H1 (cell line): ENCODE results near the gene CAMTA1. TPM values are rescaled to one million over a fixed set of nuclear protein-coding genes. Genes with fewer than 3 reads are reported as not detected.

Experiments used
- CTCF ChIA-PET: fragments of 300-600 bp; sonication (Branson Sonifier 250); formaldehyde crosslinking; loops from one replicate; lab custom pipeline; 2021; ENCODE audit not compliant: partially characterized antibody; lab: Charles Lee
- POLR2A ChIA-PET: fragments of 300-600 bp; sonication (Branson Sonifier 250); formaldehyde crosslinking; loops from one replicate; lab custom pipeline; 2021; ENCODE audit warnings: inconsistent platforms; ENCODE audit not compliant: partially characterized antibody; lab: Charles Lee
- DNase-seq, 2 experiments: peaks; one replicate each; pipeline versions ENCODE4 v3.0.0 to v3.0.0-alpha.2; 2010 to 2022; ENCODE audit warnings: low spot score in 2 of 2, low read depth in 1 of 2, mixed read lengths in 1 of 2
- FAIRE-seq: peaks from 2 replicates; lab custom pipeline; 2011; peaks lifted over from hg19 to GRCh38; lab: Jason Lieb, UNC
- H2AFZ ChIP-seq: 2 replicates; pipeline ENCODE4 v1.8.1; 2012; ENCODE audit warnings: low read length, inconsistent platforms
- H2AK5ac ChIP-seq: 2 replicates; pipeline ENCODE4 v1.6.1; 2013; ENCODE audit warnings: low read depth, low read length
- H2BK120ac ChIP-seq: replicated peaks from 2 replicates; pipeline ENCODE3; 2013; ENCODE audit warnings: low read depth, low read length, inconsistent platforms
- H2BK12ac ChIP-seq: 2 replicates; pipeline ENCODE4 v1.6.1; 2013; ENCODE audit warnings: low read depth, low read length
- H2BK15ac ChIP-seq: 2 replicates; pipeline ENCODE4 v1.6.1; 2013; ENCODE audit warnings: low read length
- H2BK20ac ChIP-seq: 2 replicates; pipeline ENCODE4 v1.6.1; 2013; ENCODE audit warnings: low read length
- H2BK5ac ChIP-seq: 2 replicates; pipeline ENCODE4 v1.6.1; 2013; ENCODE audit warnings: low read depth, low read length
- H3K14ac ChIP-seq: 2 replicates; pipeline ENCODE4 v1.6.1; 2013; ENCODE audit warnings: inconsistent platforms; ENCODE audit not compliant: insufficient read length
- H3K18ac ChIP-seq: 2 replicates; pipeline ENCODE4 v1.6.1; 2013; ENCODE audit warnings: low read length; ENCODE audit errors: extremely low read depth
- H3K23ac ChIP-seq: 2 replicates; pipeline ENCODE4 v1.6.1; 2013; ENCODE audit warnings: inconsistent platforms; ENCODE audit not compliant: insufficient read length
- H3K23me2 ChIP-seq: 2 replicates; pipeline ENCODE4 v1.6.1; 2013; ENCODE audit warnings: low read depth, low read length
- H3K27ac ChIP-seq: 2 replicates; pipeline ENCODE4 v1.6.1; 2011; ENCODE audit warnings: low read depth, low read length, inconsistent platforms
- H3K27me3 ChIP-seq, 4 experiments: replicated peaks in 1 of 4; 1 replicate in 1 of 4; 2 replicates in 3 of 4; pipeline versions ENCODE4 v1.6.1 to v1.8.1; 2011 to 2013; ENCODE audit warnings: low read length in 3 of 4, mild to moderate bottlenecking in 3 of 4, inconsistent platforms in 2 of 4, mixed read lengths in 2 of 4, moderate library complexity in 1 of 4; ENCODE audit not compliant: control insufficient read depth in 3 of 4, insufficient read depth in 3 of 4; ENCODE audit errors: extremely low read depth in 1 of 4
- H3K36me3 ChIP-seq, 4 experiments: 2 replicates each; pipeline versions ENCODE4 v1.6.1 to v1.8.1; 2011 to 2013; ENCODE audit warnings: mild to moderate bottlenecking in 4 of 4, low read length in 3 of 4, moderate library complexity in 2 of 4, control low read depth in 1 of 4, inconsistent platforms in 1 of 4; ENCODE audit not compliant: insufficient read depth in 4 of 4, control insufficient read depth in 2 of 4
- H3K4ac ChIP-seq: replicated peaks from 2 replicates; pipeline ENCODE3; 2013; ENCODE audit warnings: low read length, low read depth, mixed read lengths, inconsistent platforms; ENCODE audit not compliant: insufficient read length
- H3K4me1 ChIP-seq, 4 experiments: replicated peaks in 1 of 4; 1 replicate in 1 of 4; 2 replicates in 3 of 4; pipeline versions ENCODE4 v1.6.1 to v1.8.1; 2011 to 2013; ENCODE audit warnings: low read length in 3 of 4, inconsistent platforms in 2 of 4, mixed read lengths in 1 of 4; ENCODE audit not compliant: insufficient read depth in 4 of 4, control insufficient read depth in 3 of 4
- H3K4me2 ChIP-seq, 2 experiments: 2 replicates each; pipeline versions ENCODE4 v1.6.1 to v1.8.1; 2011 to 2013; ENCODE audit warnings: low read depth in 2 of 2, low read length in 2 of 2, control low read depth in 1 of 2, inconsistent platforms in 1 of 2, mild to moderate bottlenecking in 1 of 2; ENCODE audit not compliant: insufficient read depth in 1 of 2
- H3K4me3 ChIP-seq, 4 experiments: fragments of 200-600, 300-600 bp in 1 of 4; sonication (generic), shearing (Covaris generic), sonication (Bioruptor Twin) in 1 of 4; 2 replicates each; pipeline versions ENCODE4 v1.5.1 to v1.8.1; 2011 to 2016; ENCODE audit warnings: low read length in 4 of 4, low read depth in 3 of 4, control low read depth in 2 of 4, inconsistent platforms in 2 of 4, mild to moderate bottlenecking in 2 of 4, mixed read lengths in 1 of 4, moderate library complexity in 1 of 4; ENCODE audit not compliant: insufficient read depth in 2 of 4; ENCODE audit errors: extremely low read depth in 1 of 4
- H3K56ac ChIP-seq: replicated peaks from 2 replicates; pipeline ENCODE3; 2013; ENCODE audit warnings: low read depth, mild to moderate bottlenecking, mixed read lengths, low read length, inconsistent platforms; ENCODE audit not compliant: insufficient read length
- H3K79me1 ChIP-seq: 2 replicates; pipeline ENCODE4 v1.6.1; 2013; ENCODE audit warnings: low read depth, low read length, control low read depth
- H3K79me2 ChIP-seq, 2 experiments: 2 replicates each; pipeline versions ENCODE4 v1.6.1 to v1.8.1; 2012 to 2013; ENCODE audit warnings: low read length in 2 of 2, mild to moderate bottlenecking in 2 of 2, inconsistent platforms in 1 of 2; ENCODE audit not compliant: insufficient read depth in 2 of 2, control insufficient read depth in 1 of 2
- H3K9ac ChIP-seq, 4 experiments: replicated peaks in 1 of 4; 1 replicate in 1 of 4; 2 replicates in 3 of 4; pipeline versions ENCODE4 v1.6.1 to v1.8.1; 2011 to 2013; ENCODE audit warnings: low read depth in 3 of 4, low read length in 3 of 4, control low read depth in 2 of 4, mild to moderate bottlenecking in 2 of 4, moderate library complexity in 2 of 4, inconsistent platforms in 1 of 4; ENCODE audit errors: extremely low read depth in 1 of 4
- H3K9me3 ChIP-seq, 2 experiments: 2 replicates each; pipeline versions ENCODE4 v1.6.1 to v1.8.1; 2012 to 2013; ENCODE audit warnings: mild to moderate bottlenecking in 2 of 2, moderate library complexity in 2 of 2, control low read depth in 1 of 2, inconsistent platforms in 1 of 2, low read depth in 1 of 2, low read length in 1 of 2, mixed read lengths in 1 of 2; ENCODE audit not compliant: insufficient read depth in 2 of 2
- H4K20me1 ChIP-seq, 2 experiments: replicated peaks in 1 of 2; 2 replicates each; pipeline versions ENCODE3 to v1.8.1; 2011 to 2013; ENCODE audit warnings: inconsistent platforms in 2 of 2, low read length in 2 of 2, mild to moderate bottlenecking in 1 of 2; ENCODE audit not compliant: insufficient read depth in 2 of 2, control insufficient read depth in 1 of 2
- H4K5ac ChIP-seq: 2 replicates; pipeline ENCODE4 v1.6.1; 2013; ENCODE audit warnings: low read length, low read depth, mixed read lengths, inconsistent platforms; ENCODE audit not compliant: insufficient read length
- H4K8ac ChIP-seq: 2 replicates; pipeline ENCODE4 v1.8.0; 2013; ENCODE audit warnings: mild to moderate bottlenecking, moderate library complexity, low read length, inconsistent platforms; ENCODE audit not compliant: insufficient read depth; ENCODE audit errors: extremely low read depth
- H4K91ac ChIP-seq: replicated peaks from 2 replicates; pipeline ENCODE3; 2013; ENCODE audit warnings: low read length, mixed read lengths, inconsistent platforms; ENCODE audit not compliant: insufficient read length
- CHD1 ChIP-seq: IDR thresholded peaks from 2 replicates; pipeline ENCODE4 v1.6.1; 2012; ENCODE audit warnings: low read depth, low read length, improper control_type of control experiment
- CHD2 ChIP-seq: IDR thresholded peaks from 2 replicates; pipeline ENCODE4 v1.6.1; 2012; ENCODE audit warnings: low read length, improper control_type of control experiment
- EGR1 ChIP-seq: IDR thresholded peaks from 2 replicates; pipeline ENCODE4 v1.6.1; 2011; ENCODE audit warnings: low read depth, low read length, borderline replicate concordance
- GABPA ChIP-seq: IDR thresholded peaks from 2 replicates; pipeline ENCODE4 v1.6.1; 2011; ENCODE audit warnings: mild to moderate bottlenecking, low read length, moderate library complexity, borderline replicate concordance; ENCODE audit not compliant: insufficient read depth
- RAD21 ChIP-seq, 2 experiments: IDR thresholded peaks in 1 of 2; conservative IDR thresholded peaks in 1 of 2; 2 replicates each; pipeline ENCODE4 v1.6.1; 2011; ENCODE audit warnings: low read depth in 2 of 2, low read length in 2 of 2, improper control_type of control experiment in 1 of 2, inconsistent platforms in 1 of 2, mild to moderate bottlenecking in 1 of 2, moderate library complexity in 1 of 2
- ZNF274 ChIP-seq: IDR thresholded peaks from 2 replicates; pipeline ENCODE4 v1.7.0; 2012; ENCODE audit warnings: low read length, borderline replicate concordance; ENCODE audit errors: extremely low read depth
- WGBS, 2 experiments: shearing (Covaris generic) in 1 of 2; methylation state at CpG; one replicate each; pipeline versions ENCODE4 v1.1.6 to v1.1.7; 2013 to 2015; ENCODE audit warnings: low lambda C conversion rate in 2 of 2, mixed read lengths in 2 of 2, inconsistent platforms in 1 of 2, low coverage in 1 of 2, missing lambda C conversion rate in 1 of 2; ENCODE audit not compliant: insufficient replicate concordance in 2 of 2, insufficient coverage in 1 of 2, insufficient read length in 1 of 2; ENCODE audit errors: extremely low coverage in 1 of 2, missing lambda C conversion rate in 1 of 2; 5-methylcytosine and 5-hydroxymethylcytosine counted together
- polyA plus RNA-seq, 7 experiments: library from polyadenylated mRNA; depleted of rRNA in 3 of 7; stranded (reverse) in 5 of 7; unstranded in 2 of 7; fragments of >200 nt in 5 of 7; fragments of 200-250 nt in 2 of 7; gene quantifications; 1 replicate in 5 of 7; 2 replicates in 1 of 7; 4 replicates in 1 of 7; pipeline versions ENCODE4 v1.2.1 to v1.2.3, GENCODE V29; 2011 to 2013; ENCODE audit warnings: missing spikeins in 2 of 7, mixed read lengths in 2 of 7
- total RNA-seq: library from RNA; stranded (reverse); fragmentation: NEBNext Ultra II Directional; extraction: Animal tissue kit (Norgen Biotek cat#: 25700); gene quantifications from 2 replicates; pipeline ENCODE4 v1.2.1, GENCODE V29; 2021
- TF ChIP-seq, protein P1 (sequence below), 3 experiments: IDR thresholded peaks; 1 replicate in 2 of 3; 2 replicates in 1 of 3; pipeline versions ENCODE4 v1.5.1 to v1.6.1; 2011; ENCODE audit warnings: low read length in 3 of 3, mild to moderate bottlenecking in 3 of 3, inconsistent platforms in 2 of 3, low read depth in 1 of 3, moderate library complexity in 1 of 3; ENCODE audit not compliant: insufficient read depth in 1 of 3; ENCODE audit errors: control extremely low read depth in 1 of 3

Gene CAMTA1
- total and polyA plus RNA-seq, 2 of the 8 experiments (the other 6 are each of a cell fraction or from before 2014, with no cell fraction given): 65.0 to 119 TPM

DNA sequence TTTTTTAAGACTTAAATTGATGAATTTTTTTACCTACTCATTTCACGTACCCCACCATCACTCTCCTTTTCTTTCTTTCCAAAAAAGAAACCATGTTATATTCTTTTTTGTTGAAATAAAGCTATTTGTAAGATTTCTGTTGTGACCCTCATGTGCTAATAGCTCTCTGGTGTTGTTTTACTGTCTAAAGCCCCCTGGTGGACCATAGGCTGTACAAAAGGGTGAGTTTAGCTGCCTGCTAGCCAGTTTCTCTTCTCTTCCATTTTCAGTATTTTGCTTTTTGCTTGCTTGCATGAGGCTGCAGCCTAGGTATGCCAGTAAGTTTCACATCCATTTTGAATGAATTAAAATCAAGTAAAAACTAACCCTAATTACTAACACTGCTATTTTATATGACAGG is 970.2 kb downstream of the CAMTA1 start:
- POLR2A ChIA-PET: interaction anchor here (0.5 to 5.0 kb wide), 4 partner anchors 58 to 1371 kb away, joined by 3 to 36 read pairs (median 4); no protein-coding TSS in a partner anchor

More for the DNA sequence above, 970.2 kb downstream of the CAMTA1 start:
- Histone ChIP-seq H3K23ac (no peak overlapping the region), H2BK15ac (no peak overlapping the region), H3K4me1 (peaks cover 3 to 9% (median 6%) of the 10 kb centered on the region in 4 experiments; a peak in 6 of 7 replicates), H2BK120ac (no peak overlapping the region), H3K9ac (no peak overlapping the region), H3K79me1 (no peaks in the 10 kb centered on the region), H3K27ac (no peak overlapping the region), H3K4me3 (no peak overlapping the region), H4K91ac (no peak overlapping the region), H3K4me2 (no peak overlapping the region), H3K27me3 (no peaks in the 10 kb centered on the region), H2BK5ac (no peak overlapping the region), H2AFZ (no peak overlapping the region), H3K14ac (no peak overlapping the region), H4K5ac (no peak overlapping the region), H3K18ac (no peak overlapping the region), H3K56ac (no peak overlapping the region), H2AK5ac (no peak overlapping the region), H3K23me2 (no peaks in the 10 kb centered on the region; the same call in 1 of the 2 replicates), H3K4ac (no peak overlapping the region), H2BK12ac (no peak overlapping the region), H3K79me2 (no peaks in the 10 kb centered on the region), H4K8ac (no peak overlapping the region), H2BK20ac (no peak overlapping the region), H3K9me3 (no peaks in the 10 kb centered on the region), H3K36me3 (no peaks in the 10 kb centered on the region), H4K20me1 (no peaks in the 10 kb centered on the region)
- TF ChIP-seq, protein P1, sequence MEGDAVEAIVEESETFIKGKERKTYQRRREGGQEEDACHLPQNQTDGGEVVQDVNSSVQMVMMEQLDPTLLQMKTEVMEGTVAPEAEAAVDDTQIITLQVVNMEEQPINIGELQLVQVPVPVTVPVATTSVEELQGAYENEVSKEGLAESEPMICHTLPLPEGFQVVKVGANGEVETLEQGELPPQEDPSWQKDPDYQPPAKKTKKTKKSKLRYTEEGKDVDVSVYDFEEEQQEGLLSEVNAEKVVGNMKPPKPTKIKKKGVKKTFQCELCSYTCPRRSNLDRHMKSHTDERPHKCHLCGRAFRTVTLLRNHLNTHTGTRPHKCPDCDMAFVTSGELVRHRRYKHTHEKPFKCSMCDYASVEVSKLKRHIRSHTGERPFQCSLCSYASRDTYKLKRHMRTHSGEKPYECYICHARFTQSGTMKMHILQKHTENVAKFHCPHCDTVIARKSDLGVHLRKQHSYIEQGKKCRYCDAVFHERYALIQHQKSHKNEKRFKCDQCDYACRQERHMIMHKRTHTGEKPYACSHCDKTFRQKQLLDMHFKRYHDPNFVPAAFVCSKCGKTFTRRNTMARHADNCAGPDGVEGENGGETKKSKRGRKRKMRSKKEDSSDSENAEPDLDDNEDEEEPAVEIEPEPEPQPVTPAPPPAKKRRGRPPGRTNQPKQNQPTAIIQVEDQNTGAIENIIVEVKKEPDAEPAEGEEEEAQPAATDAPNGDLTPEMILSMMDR (IDR thresholded peaks at IDR 0.05; ENCODE audit: control extremely low read depth in 1 of 3, insufficient read depth in 1 of 3, low read depth in 1 of 3, low read length in 3 of 3): peak in 2 of 3 experiments; percentile 57 to 66; a peak in 3 of 4 replicates
- TF ChIP-seq ZNF274 (no peak), EGR1 (no peak), RAD21 (IDR thresholded peaks at IDR 0.05 in 1 of 2, conservative IDR thresholded peaks at IDR 0.05 in 1 of 2; ENCODE audit: low read depth in 2 of 2, low read length in 2 of 2) (peak; percentile 6 to 38; a peak in 2 of 4 replicates), GABPA (no peak), CHD1 (no peak), CHD2 (no peak)
- no peak for DNase-seq
- peak; percentile 48 for FAIRE-seq
- 92 to 100% methylated on average over 1 of the region's 1 CpG for WGBS, 2 experiments
- CTCF ChIA-PET: interaction anchor here (0.7 to 11.7 kb wide), 7 partner anchors 8 to 220 kb away, joined by 3 to 554 read pairs (median 4); no protein-coding TSS in a partner anchor
